A549 (cell line): ENCODE measurements around the gene AKAP5. TPM values are rescaled to one million over a fixed set of nuclear protein-coding genes. Genes with fewer than 3 reads are reported as not detected.

Experiments used
- ATAC-seq, 2 experiments: fragments of 200-7000 bp in 1 of 2; fragments of >200 bp in 1 of 2; cut with Nextera tagmentation in 1 of 2; cut with Tn5 transposase in 1 of 2; 3 replicates each; pipeline versions ENCODE4 v1.8.0 to v1.9.1; 2018 to 2020; ENCODE audit warnings: mild to moderate bottlenecking in 1 of 2, moderate library complexity in 1 of 2
- CTCF ChIA-PET: fragments of 300-600 bp; sonication (Branson Sonifier 250); formaldehyde crosslinking; extraction: SDS; loops from one replicate; lab custom pipeline; 2021; ENCODE audit warnings: antibody characterized with exemption, inconsistent platforms; lab: Yijun Ruan, JAX
- POLR2A ChIA-PET: fragments of 350-600 bp; formaldehyde crosslinking; extraction: SDS; loops from one replicate; lab custom pipeline; 2021; ENCODE audit warnings: antibody characterized with exemption, inconsistent platforms; lab: Yijun Ruan, JAX
- DNase-seq, 2 experiments: peaks; one replicate each; pipeline versions ENCODE4 v3.0.0 to v3.0.0-alpha.2; 2011 to 2016; ENCODE audit warnings: low read depth in 1 of 2, low spot score in 1 of 2
- FAIRE-seq: peaks from 2 replicates; lab custom pipeline; 2011; peaks lifted over from hg19 to GRCh38; lab: Jason Lieb, UNC
- H3K27ac ChIP-seq, 2 experiments: fragments of >200 bp; sonication (Bioruptor Twin); formaldehyde crosslinking; 3 replicates each; pipeline ENCODE4 v1.5.1; 2016 to 2017
- H3K4me1 ChIP-seq: fragments of >200 bp; sonication (Bioruptor Twin); formaldehyde crosslinking; 3 replicates; pipeline ENCODE4 v1.6.1; 2016
- H3K4me2 ChIP-seq: fragments of >200 bp; sonication (Bioruptor Twin); formaldehyde crosslinking; 3 replicates; pipeline ENCODE4 v1.6.1; 2016
- H3K4me3 ChIP-seq: fragments of >200 bp; sonication (Bioruptor Twin); formaldehyde crosslinking; 3 replicates; pipeline ENCODE4 v1.5.1; 2016
- H3K9me3 ChIP-seq: fragments of >200 bp; sonication (Bioruptor Twin); formaldehyde crosslinking; 3 replicates; pipeline ENCODE4 v1.6.1; 2016
- CBX8 ChIP-seq: fragments of 200-600 bp; sonication (generic); IDR thresholded peaks from 2 replicates; pipeline ENCODE4 v1.6.1; 2016
- CHD2 ChIP-seq: fragments of 150-350 bp; IDR thresholded peaks from 2 replicates; pipeline ENCODE4 v1.6.1; 2014; ENCODE audit warnings: low read length; ENCODE audit not compliant: partially characterized antibody
- CHD4 ChIP-seq: fragments of 200-600 bp; sonication (generic); IDR thresholded peaks from 2 replicates; pipeline ENCODE4 v1.6.1; 2016; ENCODE audit warnings: antibody characterized with exemption, mild to moderate bottlenecking, borderline replicate concordance
- CTCF ChIP-seq: fragments of >200 bp; sonication (Bioruptor Twin); formaldehyde crosslinking; IDR thresholded peaks from 3 replicates; pipeline ENCODE4 v1.5.1; 2016
- EHMT2 ChIP-seq: fragments of 200-600 bp; sonication (generic); IDR thresholded peaks from 2 replicates; pipeline ENCODE4 v1.6.1; 2016; ENCODE audit warnings: antibody characterized with exemption, low read depth, mild to moderate bottlenecking, moderate library complexity
- ELK1 ChIP-seq: fragments of 150-350 bp; IDR thresholded peaks from 2 replicates; pipeline ENCODE4 v1.6.1; 2014; ENCODE audit warnings: low read depth, mild to moderate bottlenecking, low read length
- EP300 ChIP-seq, 2 experiments: fragments of >200 bp; sonication (Bioruptor Twin); formaldehyde crosslinking; IDR thresholded peaks; 2 replicates in 1 of 2; 3 replicates in 1 of 2; pipeline ENCODE4 v1.6.1; 2016 to 2017
- ESRRA ChIP-seq: fragments of 150-350 bp; IDR thresholded peaks from 2 replicates; pipeline ENCODE4 v1.6.1; 2014; ENCODE audit warnings: mild to moderate bottlenecking, low read length, borderline replicate concordance
- FOSL2 ChIP-seq, 2 experiments: fragments of 450-650 bp in 1 of 2; fragments of >200 bp in 1 of 2; sonication (Bioruptor Twin) in 1 of 2; formaldehyde crosslinking; IDR thresholded peaks; 2 replicates each; pipeline versions ENCODE4 v1.5.0 to v1.6.1; 2016 to 2020; ENCODE audit warnings: mild to moderate bottlenecking in 1 of 2, moderate library complexity in 1 of 2
- FOXS1 ChIP-seq: fragments of 250-450 bp; sonication (Bioruptor Pico); IDR thresholded peaks from 2 replicates; pipeline ENCODE4 v1.5.0; 2020; ENCODE audit warnings: mild to moderate bottlenecking, moderate library complexity
- HDAC2 ChIP-seq: fragments of 200-600 bp; sonication (generic); IDR thresholded peaks from 2 replicates; pipeline ENCODE4 v1.6.1; 2016
- HES2 ChIP-seq: fragments of >200 bp; sonication (Bioruptor Twin); formaldehyde crosslinking; IDR thresholded peaks from 2 replicates; pipeline ENCODE4 v1.6.1; 2016
- HOXB13 ChIP-seq: fragments of 250-450 bp; sonication (Bioruptor Pico); IDR thresholded peaks from 2 replicates; pipeline ENCODE4 v1.5.0; 2020; ENCODE audit warnings: low read depth, mild to moderate bottlenecking, moderate library complexity
- JUN ChIP-seq, 2 experiments: fragments of >200 bp; sonication (Bioruptor Twin); formaldehyde crosslinking; IDR thresholded peaks; 2 replicates in 1 of 2; 3 replicates in 1 of 2; pipeline ENCODE4 v1.6.1; 2016 to 2017
- KDM1A ChIP-seq: fragments of 200-600 bp; sonication (generic); IDR thresholded peaks from 2 replicates; pipeline ENCODE4 v1.6.1; 2016; ENCODE audit warnings: low read depth, mild to moderate bottlenecking
- MAFK ChIP-seq: fragments of 450-650 bp; IDR thresholded peaks from 2 replicates; pipeline ENCODE4 v1.6.1; 2014; ENCODE audit not compliant: partially characterized antibody
- NFE2L2 ChIP-seq: fragments of 150-350 bp; conservative IDR thresholded peaks from 2 replicates; pipeline ENCODE4 v1.6.1; 2014; ENCODE audit warnings: low read length
- NR3C1 ChIP-seq: fragments of >200 bp; sonication (Bioruptor Twin); formaldehyde crosslinking; IDR thresholded peaks from 3 replicates; pipeline ENCODE4 v1.6.1; 2017
- POLR2A ChIP-seq: IDR thresholded peaks from 2 replicates; pipeline ENCODE4 v1.6.1; 2012; ENCODE audit warnings: mild to moderate bottlenecking, low read length
- POLR2AphosphoS2 ChIP-seq: conservative IDR thresholded peaks from 2 replicates; pipeline ENCODE4 v1.6.1; 2012; ENCODE audit warnings: low read length, improper control_type of control experiment, inconsistent platforms
- RNF2 ChIP-seq: fragments of 200-600 bp; sonication (generic); IDR thresholded peaks from 2 replicates; pipeline ENCODE4 v1.6.1; 2016; ENCODE audit warnings: low read depth, mild to moderate bottlenecking, antibody characterized with exemption, moderate library complexity, borderline replicate concordance
- TFCP2L1 ChIP-seq: fragments of 250-450 bp; sonication (Bioruptor Pico); IDR thresholded peaks from 2 replicates; pipeline ENCODE4 v1.5.0; 2021; ENCODE audit warnings: mild to moderate bottlenecking
- ZFP36 ChIP-seq: fragments of 450-650 bp; IDR thresholded peaks from 2 replicates; pipeline ENCODE4 v1.6.1; 2014; ENCODE audit warnings: borderline replicate concordance; ENCODE audit not compliant: partially characterized antibody
- ZNF302 ChIP-seq: fragments of 250-450 bp; sonication (Bioruptor Pico); IDR thresholded peaks from 2 replicates; pipeline ENCODE4 v1.9.0; 2021; ENCODE audit warnings: inconsistent platforms, mild to moderate bottlenecking, moderate library complexity
- WGBS: methylation state at CpG from one replicate; pipeline ENCODE4 v1.1.6; 2017; ENCODE audit errors: missing lambda C conversion rate; 5-methylcytosine and 5-hydroxymethylcytosine counted together
- polyA plus RNA-seq, 4 experiments: library from polyadenylated mRNA; depleted of rRNA in 3 of 4; stranded (reverse); fragments of >200 nt; fragmentation: RNase III in 1 of 4; extraction: RNeasy Plus Mini Kit Qiagen cat#74134 plus additional on column Dnase treatment in 1 of 4; gene quantifications; 2 replicates in 3 of 4; 3 replicates in 1 of 4; pipeline ENCODE4 v1.2.3, GENCODE V29; 2011 to 2017

The AKAP5 gene
- polyA plus RNA-seq, 2 of the 4 experiments (the other 2 are of a cell fraction), result 0.84 to 1.9 TPM

- H3K27ac ChIP-seq, result no peak overlapping the region
- ChIA-PET POLR2A (no interaction called here), CTCF (interaction anchor here (0.9 to 2.3 kb wide), 3 partner anchors 8 to 79 kb away, joined by 4 to 12 read pairs (median 5); no protein-coding TSS in a partner anchor)
- no peak for TF ChIP-seq FOXS1 (CRISPR knock-in tag)
- no peak for TF ChIP-seq FOSL2 (IDR thresholded peaks at IDR 0.05)
- TF ChIP-seq FOSL2 (CRISPR knock-in tag; IDR thresholded peaks at IDR 0.05), result no peak
- no peak for TF ChIP-seq RNF2
- TF ChIP-seq ESRRA, result no peak
- no peak for TF ChIP-seq CBX8
- TF ChIP-seq EP300 (IDR thresholded peaks at IDR 0.05), result no peak
- no peak for TF ChIP-seq CTCF
- TF ChIP-seq EHMT2, result no peak
- TF ChIP-seq HDAC2, result no peak
- H3K4me1 ChIP-seq, result peaks cover 10% of the 10 kb centered on the region; the same call in 2 of the 3 replicates
- H3K9me3 ChIP-seq, result no peaks in the 10 kb centered on the region
- ATAC-seq, result no peak
- no peak for FAIRE-seq
- WGBS, result 92% methylated on average over 7 of the region's 7 CpGs
- no peak overlapping the region for H3K4me3 ChIP-seq
- H3K4me2 ChIP-seq, result no peak overlapping the region
- no peak for DNase-seq
Observed at GRCh38 chr14:64422756-64423155, 42.5 kb upstream of the AKAP5 start.

- no peak overlapping the region for H3K4me2 ChIP-seq
- ChIA-PET CTCF (interaction anchor here (0.7 to 2.3 kb wide), 6 partner anchors 7 to 87 kb away, joined by 3 to 12 read pairs (median 4); no protein-coding TSS in a partner anchor), POLR2A (no interaction called here)
- TF ChIP-seq CHD2, result no peak
- TF ChIP-seq POLR2AphosphoS2, result no peak
- DNase-seq (no peak), ATAC-seq (no peak), FAIRE-seq (no peak)
- H3K9me3 ChIP-seq, result no peaks in the 10 kb centered on the region
- no peak overlapping the region for H3K27ac ChIP-seq
- H3K4me3 ChIP-seq, result no peak overlapping the region
- WGBS, result 98% methylated on average over 6 of the region's 6 CpGs
- peaks cover 10% of the 10 kb centered on the region; the same call in 2 of the 3 replicates for H3K4me1 ChIP-seq
Observed at GRCh38 chr14:64423987-64424386, 41.3 kb upstream of the AKAP5 start.

GRCh38 chr14:64434528-64434927, 30.8 kb upstream of the AKAP5 start:
- no peak for ATAC-seq
- H3K4me1 ChIP-seq, result peaks cover 32% of the 10 kb centered on the region
- no peak overlapping the region for H3K4me2 ChIP-seq
- WGBS, result 92% methylated on average over 3 of the region's 3 CpGs
- H3K27ac ChIP-seq, result no peak overlapping the region
- no peak overlapping the region for H3K4me3 ChIP-seq
- no peaks in the 10 kb centered on the region for H3K9me3 ChIP-seq
- ChIA-PET POLR2A (no interaction called here), CTCF (interaction anchor here (0.7 to 2.3 kb wide), 5 partner anchors 11 to 236 kb away, joined by 3 to 6 read pairs (median 3); no protein-coding TSS in a partner anchor)
- DNase-seq, result no peak
- no peak for TF ChIP-seq KDM1A
- TF ChIP-seq CHD4, result no peak
- no peak for TF ChIP-seq NR3C1
- no peak for TF ChIP-seq MAFK
- no peak for TF ChIP-seq ZFP36
- TF ChIP-seq ELK1, result no peak
- no peak for TF ChIP-seq JUN (IDR thresholded peaks at IDR 0.05)
- no peak for TF ChIP-seq POLR2A
- no peak for TF ChIP-seq TFCP2L1
- TF ChIP-seq CTCF, result no peak
- no peak for TF ChIP-seq HES2
- TF ChIP-seq NFE2L2, result no peak
- no peak for TF ChIP-seq HOXB13
- no peak for TF ChIP-seq ZNF302 (CRISPR knock-in tag)
- FAIRE-seq, result no peak
